ENCODE results near the gene GLP1R. TPM values are rescaled to one million over a fixed set of nuclear protein-coding genes. Genes with fewer than 3 reads are reported as not detected.

GLP1R gene
- total RNA-seq, 3 donors from 2014 or later = 0.33 to 0.73 TPM; not detected in 1

DNA sequence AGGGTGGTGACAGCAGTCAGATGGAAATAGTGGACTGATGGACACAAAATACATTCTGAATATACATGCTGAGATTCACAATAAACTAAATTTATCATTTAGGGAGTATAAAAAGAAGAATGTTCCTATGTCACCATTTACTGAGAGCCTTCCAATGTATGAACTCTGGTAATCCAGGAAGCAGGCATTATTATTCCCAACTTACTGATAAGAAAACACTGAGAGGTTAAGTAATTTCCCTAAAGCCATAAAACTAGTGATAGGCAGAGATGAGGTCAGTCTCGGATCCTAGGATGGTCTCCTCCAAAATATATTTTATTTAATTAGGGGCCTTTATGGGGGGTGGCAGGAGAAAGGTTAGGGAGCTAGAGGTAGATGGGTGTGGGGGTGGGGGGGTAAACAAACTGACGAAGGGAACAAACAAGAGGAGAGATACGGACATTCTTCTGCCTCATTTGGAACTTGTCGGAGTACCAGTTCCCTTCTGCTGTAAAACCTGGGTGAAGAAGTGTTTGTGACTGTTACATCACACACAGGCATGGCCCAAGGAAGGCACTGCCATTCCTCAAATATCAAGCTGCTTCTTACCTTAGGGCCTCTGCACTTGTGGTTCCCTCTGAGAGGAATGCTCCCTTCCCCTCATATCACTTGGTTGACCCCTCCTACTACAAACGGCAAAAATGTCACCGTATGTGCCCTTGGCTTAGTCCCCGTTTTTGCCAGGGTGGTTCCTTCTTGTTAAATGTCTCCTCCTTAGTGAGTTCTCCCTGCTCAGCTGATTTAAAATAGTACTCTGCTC is 59.7 kb downstream of the GLP1R start:
- TF ChIP-seq POLR2AphosphoS5 (IDR thresholded peaks at IDR 0.05) = no peak
- TF ChIP-seq POLR2A (IDR thresholded peaks at IDR 0.05) = no peak
- TF ChIP-seq, protein P1, sequence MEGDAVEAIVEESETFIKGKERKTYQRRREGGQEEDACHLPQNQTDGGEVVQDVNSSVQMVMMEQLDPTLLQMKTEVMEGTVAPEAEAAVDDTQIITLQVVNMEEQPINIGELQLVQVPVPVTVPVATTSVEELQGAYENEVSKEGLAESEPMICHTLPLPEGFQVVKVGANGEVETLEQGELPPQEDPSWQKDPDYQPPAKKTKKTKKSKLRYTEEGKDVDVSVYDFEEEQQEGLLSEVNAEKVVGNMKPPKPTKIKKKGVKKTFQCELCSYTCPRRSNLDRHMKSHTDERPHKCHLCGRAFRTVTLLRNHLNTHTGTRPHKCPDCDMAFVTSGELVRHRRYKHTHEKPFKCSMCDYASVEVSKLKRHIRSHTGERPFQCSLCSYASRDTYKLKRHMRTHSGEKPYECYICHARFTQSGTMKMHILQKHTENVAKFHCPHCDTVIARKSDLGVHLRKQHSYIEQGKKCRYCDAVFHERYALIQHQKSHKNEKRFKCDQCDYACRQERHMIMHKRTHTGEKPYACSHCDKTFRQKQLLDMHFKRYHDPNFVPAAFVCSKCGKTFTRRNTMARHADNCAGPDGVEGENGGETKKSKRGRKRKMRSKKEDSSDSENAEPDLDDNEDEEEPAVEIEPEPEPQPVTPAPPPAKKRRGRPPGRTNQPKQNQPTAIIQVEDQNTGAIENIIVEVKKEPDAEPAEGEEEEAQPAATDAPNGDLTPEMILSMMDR (IDR thresholded peaks at IDR 0.05) = no peak
- intact Hi-C loops (cut with DNase I; ENCODE audit: low total_unique reads) = loop anchor here (5.0 kb wide), 1 partner anchor 1404 kb away; no protein-coding TSS in a partner anchor
- no peak overlapping the region for H3K4me3 ChIP-seq
- peaks cover 7% of the 10 kb centered on the region for H3K36me3 ChIP-seq
- no peaks in the 10 kb centered on the region for H3K9me3 ChIP-seq
- no peaks in the 10 kb centered on the region for H3K27me3 ChIP-seq
- H3K27ac ChIP-seq = no peak overlapping the region
- no peak for DNase-seq (ENCODE audit: low spot score in 2 of 2)
- H3K4me1 ChIP-seq = no peaks in the 10 kb centered on the region

DNA sequence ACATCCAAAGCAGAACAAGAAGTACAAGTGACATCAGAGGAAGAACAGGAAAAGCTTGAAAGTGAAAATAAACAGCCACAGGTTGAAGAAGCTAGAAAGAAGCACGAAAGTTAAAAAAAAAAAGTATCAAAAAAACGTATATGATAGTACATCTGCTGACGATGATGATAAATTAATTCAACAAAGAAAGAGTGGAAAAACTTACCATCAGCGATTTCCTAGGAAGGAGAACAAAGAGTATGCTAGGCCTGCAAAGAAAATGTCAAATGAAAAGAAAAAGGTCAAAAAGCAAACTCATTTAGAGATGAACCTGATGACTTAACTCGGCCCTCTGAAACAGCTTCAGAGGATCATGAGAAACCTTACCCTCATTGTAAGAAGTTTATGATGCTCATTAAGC is 62.7 kb downstream of the GLP1R start:
- intact Hi-C loops (cut with DNase I; ENCODE audit: low total_unique reads) = no loop called here
- no peaks in the 10 kb centered on the region for H3K9me3 ChIP-seq
- peaks cover 7% of the 10 kb centered on the region for H3K36me3 ChIP-seq

DNA sequence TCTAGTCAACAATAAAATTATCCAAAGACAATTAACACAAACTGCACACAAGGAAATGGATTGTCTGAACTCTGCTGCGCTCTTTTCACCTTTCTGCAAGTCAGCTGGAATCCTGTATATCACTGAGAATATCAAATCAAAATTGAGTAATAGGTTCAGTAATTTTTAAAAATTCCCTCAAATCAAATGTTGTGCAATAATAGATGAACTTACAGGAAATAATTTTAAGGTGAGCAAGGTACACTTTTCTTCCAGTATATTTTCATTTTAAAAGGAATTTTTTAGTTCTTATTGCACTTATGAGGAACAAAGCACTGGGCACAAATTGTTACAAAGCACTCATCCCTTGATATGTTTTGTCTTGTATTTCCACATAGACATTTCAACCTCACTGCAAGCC is 65.2 kb downstream of the GLP1R start:
- peak overlapping the region in 1 of 2 donors; percentile 97 for H3K27ac ChIP-seq
- peaks cover 0 to 5% of the 10 kb centered on the region in 2 donors for H3K4me1 ChIP-seq
- no peaks in the 10 kb centered on the region for H3K9me3 ChIP-seq
- intact Hi-C loops (cut with DNase I; ENCODE audit: low total_unique reads) = no loop called here
- no peaks in the 10 kb centered on the region for H3K27me3 ChIP-seq
- no peak for DNase-seq (ENCODE audit: low spot score in 2 of 2)
- H3K36me3 ChIP-seq = peaks cover 7% of the 10 kb centered on the region
- H3K4me3 ChIP-seq = peak overlapping the region in 2 of 3 donors; percentile 75 to 95
- TF ChIP-seq, protein P1 (IDR thresholded peaks at IDR 0.05) = no peak
- TF ChIP-seq POLR2AphosphoS5 (IDR thresholded peaks at IDR 0.05) = no peak
- TF ChIP-seq POLR2A (IDR thresholded peaks at IDR 0.05) = no peak

More for the DNA sequence above, 62.7 kb downstream of the GLP1R start:
- no peak overlapping the region for H3K4me3 ChIP-seq
- DNase-seq (ENCODE audit: low spot score in 2 of 2) = no peak
- no peaks in the 10 kb centered on the region for H3K27me3 ChIP-seq
- H3K27ac ChIP-seq = no peak overlapping the region
- no peak for TF ChIP-seq POLR2AphosphoS5 (IDR thresholded peaks at IDR 0.05)
- TF ChIP-seq, protein P1 (IDR thresholded peaks at IDR 0.05) = no peak
- TF ChIP-seq POLR2A (IDR thresholded peaks at IDR 0.05) = no peak
- H3K4me1 ChIP-seq = peaks cover 0 to 5% of the 10 kb centered on the region in 2 donors

DNA sequence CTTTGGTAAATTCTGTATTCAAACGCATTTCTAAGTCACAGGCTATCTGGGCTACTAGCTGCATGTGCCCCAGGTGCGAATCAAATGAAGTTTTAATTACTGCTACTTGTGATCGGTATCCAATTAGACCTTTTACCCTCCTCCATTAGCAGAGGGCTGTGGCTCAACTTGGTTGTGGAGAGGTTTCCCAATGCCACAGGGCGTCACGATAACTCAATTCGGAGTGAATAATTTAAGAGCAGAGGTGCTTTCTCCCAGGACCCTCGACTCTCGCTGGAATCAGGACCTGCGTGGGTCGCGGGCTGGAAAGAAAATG is 65.8 kb downstream of the GLP1R start:
- DNase-seq (ENCODE audit: low spot score in 2 of 2) = no peak
- Histone ChIP-seq H3K4me3 (peak overlapping the region; percentile 75 to 95 (median 75)), H3K27ac (peak overlapping the region; percentile 97 to 99), H3K4me1 (peaks cover 0 to 5% of the 10 kb centered on the region in 2 donors), H3K9me3 (no peaks in the 10 kb centered on the region), H3K36me3 (peaks cover 6% of the 10 kb centered on the region), H3K27me3 (no peaks in the 10 kb centered on the region)
- intact Hi-C loops (cut with DNase I; ENCODE audit: low total_unique reads) = no loop called here
- TF ChIP-seq POLR2AphosphoS5 (IDR thresholded peaks at IDR 0.05) (no peak), POLR2A (IDR thresholded peaks at IDR 0.05) (no peak)
- TF ChIP-seq, protein P1 (IDR thresholded peaks at IDR 0.05) = no peak

Data from breast epithelium (tissue), 4 donors.